Aorta (tissue), 5 donors: ENCODE data around the gene TUBGCP6. TPM values are rescaled to one million over a fixed set of nuclear protein-coding genes. Genes with fewer than 3 reads are reported as not detected.
A peak's percentile ranks its signal among the peaks of the same experiment; 100 is the strongest.
"Not testable (repeated sequence)": the region's sequence is repeated elsewhere in the genome, so short reads cannot be mapped to it uniquely, and the experiment has no call there.

ENCODE experiments used
- ATAC-seq: fragments of 200-7000 bp; cut with Tn5 transposase; one replicate; pipeline ENCODE4 v1.9.1; 2022; ENCODE audit warnings: moderate library complexity; ENCODE audit not compliant: low FRiP score
- DNase-seq, 2 donors: peaks; one replicate each; pipeline ENCODE4 v3.0.0-alpha.2; 2020
- H3K27ac ChIP-seq, 2 donors: one replicate each; pipeline ENCODE4 v1.5.1; 2013; ENCODE audit warnings: low read length in 2 of 2, mild to moderate bottlenecking in 2 of 2, moderate library complexity in 2 of 2, control low read depth in 1 of 2, inconsistent platforms in 1 of 2, low read depth in 1 of 2
- H3K27me3 ChIP-seq, 2 donors: one replicate each; pipeline ENCODE4 v1.6.1; 2013; ENCODE audit warnings: control low read depth in 1 of 2, low read length in 1 of 2, mild to moderate bottlenecking in 1 of 2, moderate library complexity in 1 of 2; ENCODE audit not compliant: insufficient read depth in 2 of 2, control insufficient read depth in 1 of 2
- H3K36me3 ChIP-seq, 2 donors: one replicate each; pipeline ENCODE4 v1.6.1; 2013; ENCODE audit warnings: control low read depth in 1 of 2, low read length in 1 of 2, mild to moderate bottlenecking in 1 of 2; ENCODE audit not compliant: insufficient read depth in 2 of 2, control insufficient read depth in 1 of 2
- H3K4me1 ChIP-seq, 2 donors: one replicate each; pipeline ENCODE4 v1.6.1; 2013; ENCODE audit warnings: low read length in 2 of 2, control low read depth in 1 of 2, mild to moderate bottlenecking in 1 of 2, moderate library complexity in 1 of 2; ENCODE audit not compliant: insufficient read depth in 2 of 2, control insufficient read depth in 1 of 2
- H3K4me3 ChIP-seq, 2 donors: one replicate each; pipeline ENCODE4 v1.5.1; 2013; ENCODE audit warnings: low read length in 2 of 2, control low read depth in 1 of 2, mild to moderate bottlenecking in 1 of 2
- H3K9me3 ChIP-seq: one replicate; pipeline ENCODE4 v1.6.1; 2013; ENCODE audit warnings: mild to moderate bottlenecking, low read length; ENCODE audit not compliant: control insufficient read depth
- WGBS, 2 donors: extraction: QIAGEN DNeasy Blood & Tissue Kit; methylation state at CpG; one replicate each; pipeline ENCODE4 v1.1.7; 2013; 5-methylcytosine and 5-hydroxymethylcytosine counted together
- intact Hi-C, 2 donors: fragments of 100-400 bp; cut with DNase I; formaldehyde crosslinking; loops; one replicate each; pipeline versions ENCODE4 v1.14.2 to v1.15.0; 2022
- polyA plus RNA-seq, 2 donors: library from polyadenylated mRNA; stranded (reverse); fragments of 200-250 nt; gene quantifications; one replicate each; pipeline ENCODE4 v1.2.3, GENCODE V29; 2013
- total RNA-seq, 2 donors: library from RNA; stranded (reverse); fragmentation: NEBNext Ultra II Directional; extraction: Animal tissue kit (Norgen Biotek cat#: 25700); gene quantifications; one replicate each; pipeline ENCODE4 v1.2.1, GENCODE V29; 2021
- donor health status: healthy with polysubstance abuse.
- donor health status: Bipolar disorder and iron deficiency.
- donor health status: DM: no; HTN: no; CAD: no.
- donor health status: DM: no; HTN: no; CAD: no.
- donor health status: DM: yes; HTN: yes; CAD: no.

Gene TUBGCP6
- total and polyA plus RNA-seq, 4 donors = 7.0 to 134 (median 39.3) TPM

- Histone ChIP-seq H3K27ac (no peak overlapping the region), H3K9me3 (no peaks in the 10 kb centered on the region), H3K36me3 (peaks cover 0 to 4% of the 10 kb centered on the region in 2 donors), H3K27me3 (no peaks in the 10 kb centered on the region), H3K4me3 (no peak overlapping the region), H3K4me1 (no peaks in the 10 kb centered on the region)
- ATAC-seq = no peak
- intact Hi-C loops = no loop called here
- WGBS, 2 donors = 20 to 29% methylated on average over 7 of the region's 7 CpGs
- no peak for DNase-seq
These were observed 29.5 kb upstream of the TUBGCP6 start for GRCh38 chr22:50274311-50274710.

- H3K36me3 ChIP-seq, DNase-seq, H3K27ac ChIP-seq, H3K9me3 ChIP-seq, ATAC-seq, H3K4me3 ChIP-seq, H3K4me1 ChIP-seq, H3K27me3 ChIP-seq, intact Hi-C loops: not testable (repeated sequence)
- 84 to 86% methylated on average over 9 to 10 of the region's 10 CpGs for WGBS, 2 donors
These were observed 29.0 kb upstream of the TUBGCP6 start for GRCh38 chr22:50273781-50274180.

- intact Hi-C loops, H3K4me1 ChIP-seq: not testable (repeated sequence)
These were observed 28.5 kb upstream of the TUBGCP6 start for GRCh38 chr22:50273352-50273751.

GRCh38 chr22:50272044-50272802, 27.4 kb upstream of the TUBGCP6 start:
- DNase-seq (no peak), ATAC-seq (no peak)
- H3K4me1 ChIP-seq = no peaks in the 10 kb centered on the region
- intact Hi-C loops = no loop called here
- 50 to 55% methylated on average over 23 to 26 of the region's 26 CpGs for WGBS, 2 donors
- no peaks in the 10 kb centered on the region for H3K27me3 ChIP-seq
- H3K36me3 ChIP-seq = no peaks in the 10 kb centered on the region
- H3K9me3 ChIP-seq = no peaks in the 10 kb centered on the region
- H3K4me3 ChIP-seq = no peak overlapping the region
- no peak overlapping the region for H3K27ac ChIP-seq

More at GRCh38 chr22:50273352-50273751, 28.5 kb upstream of the TUBGCP6 start:
- WGBS, 2 donors = 68 to 69% methylated on average over 11 of the region's 11 CpGs
- not testable (repeated sequence) for H3K36me3 ChIP-seq, DNase-seq, ATAC-seq, H3K27ac ChIP-seq, H3K4me3 ChIP-seq, H3K9me3 ChIP-seq, H3K27me3 ChIP-seq

- 1 to 2% methylated on average over 35 to 45 of the region's 45 CpGs for WGBS, 2 donors
- intact Hi-C loops = no loop called here
These were observed 26.7 kb upstream of the TUBGCP6 start for GRCh38 chr22:50271519-50271970.

GRCh38 chr22:50270666-50271394, 26.0 kb upstream of the TUBGCP6 start:
- H3K4me1 ChIP-seq = no peaks in the 10 kb centered on the region

More at GRCh38 chr22:50271519-50271970, 26.7 kb upstream of the TUBGCP6 start:
- ATAC-seq (peak; percentile 20), DNase-seq (peak in 1 of 2 donors; percentile 88)
- H3K4me1 ChIP-seq = no peaks in the 10 kb centered on the region
- no peak overlapping the region for H3K4me3 ChIP-seq
- H3K9me3 ChIP-seq = no peaks in the 10 kb centered on the region
- H3K27ac ChIP-seq = no peak overlapping the region
- no peaks in the 10 kb centered on the region for H3K27me3 ChIP-seq
- H3K36me3 ChIP-seq = no peaks in the 10 kb centered on the region

GRCh38 chr22:50269970-50270665, 25.3 kb upstream of the TUBGCP6 start, which contains the start of gene MAPK11:
Gene MAPK11, minus strand, starts transcription at chr22:50270380. Its CDS starts 88 bp downstream, at chr22:50270292.
- DNase-seq = peak in 1 of 2 donors; percentile 86
- Histone ChIP-seq H3K27ac (no peak within 1 kb of the TSS), H3K27me3 (no peaks in the 10 kb centered on the region), H3K4me3 (peak within 1 kb of the TSS; percentile 7 to 49), H3K36me3 (no peaks in the 10 kb centered on the region), H3K4me1 (no peaks in the 10 kb centered on the region), H3K9me3 (no peaks in the 10 kb centered on the region)
- 0 to 1% methylated on average over 34 to 92 of the region's 92 CpGs for WGBS, 2 donors
- intact Hi-C loops = no loop called here
- ATAC-seq = peak; percentile 51

More at GRCh38 chr22:50270666-50271394, 26.0 kb upstream of the TUBGCP6 start:
- H3K4me3 ChIP-seq = peak overlapping the region in 1 of 2 donors; percentile 49
- WGBS, 2 donors = 1% methylated on average over 53 of the region's 53 CpGs
- ATAC-seq (peak; percentile 64), DNase-seq (peak; percentile 83 to 94)
- H3K27ac ChIP-seq = no peak overlapping the region
- no peaks in the 10 kb centered on the region for H3K9me3 ChIP-seq
- intact Hi-C loops = no loop called here
- no peaks in the 10 kb centered on the region for H3K27me3 ChIP-seq
- no peaks in the 10 kb centered on the region for H3K36me3 ChIP-seq

GRCh38 chr22:50269573-50269969, 24.7 kb upstream of the TUBGCP6 start:
- no peak for DNase-seq
- H3K9me3 ChIP-seq = no peaks in the 10 kb centered on the region
- no peaks in the 10 kb centered on the region for H3K36me3 ChIP-seq
- WGBS, 2 donors = 28 to 32% methylated on average over 18 of the region's 18 CpGs
- no peaks in the 10 kb centered on the region for H3K4me1 ChIP-seq
- no peak overlapping the region for H3K4me3 ChIP-seq
- H3K27me3 ChIP-seq = no peaks in the 10 kb centered on the region
- ATAC-seq = no peak
- H3K27ac ChIP-seq = no peak overlapping the region
- intact Hi-C loops = no loop called here
